Astrocyte (in vitro differentiated cells and primary cell): Measurements from ENCODE around the gene AMACR. TPM values are rescaled to one million over a fixed set of nuclear protein-coding genes. Genes with fewer than 3 reads are reported as not detected.

Source experiments
- DNase-seq: peaks from one replicate; pipeline ENCODE4 v3.0.0-alpha.2; 2010; ENCODE audit warnings: low read depth
- FAIRE-seq: peaks from 2 replicates; lab custom pipeline; 2011; peaks lifted over from hg19 to GRCh38; lab: Jason Lieb, UNC
- H2AFZ ChIP-seq: 2 replicates; pipeline ENCODE4 v1.6.0; 2012; ENCODE audit warnings: low read depth, low read length, inconsistent platforms
- H3K27ac ChIP-seq: 2 replicates; pipeline ENCODE4 v1.5.1; 2011; ENCODE audit warnings: low read depth, low read length, inconsistent platforms
- H3K27me3 ChIP-seq: 2 replicates; pipeline ENCODE4 v1.6.0; 2011; ENCODE audit warnings: low read length, inconsistent platforms; ENCODE audit not compliant: insufficient read depth
- H3K36me3 ChIP-seq: 2 replicates; pipeline ENCODE4 v1.5.1; 2011; ENCODE audit warnings: low read length, inconsistent platforms; ENCODE audit not compliant: insufficient read depth
- H3K4me1 ChIP-seq: 2 replicates; pipeline ENCODE4 v1.5.1; 2011; ENCODE audit warnings: low read length, inconsistent platforms; ENCODE audit not compliant: insufficient read depth
- H3K4me2 ChIP-seq: 2 replicates; pipeline ENCODE4 v1.6.0; 2012; ENCODE audit warnings: low read length, inconsistent platforms
- H3K4me3 ChIP-seq: 2 replicates; pipeline ENCODE4 v1.5.1; 2011; ENCODE audit warnings: low read depth, mild to moderate bottlenecking, low read length, inconsistent platforms; ENCODE audit not compliant: insufficient read depth
- H3K79me2 ChIP-seq: 2 replicates; pipeline ENCODE4 v1.6.0; 2012; ENCODE audit warnings: mild to moderate bottlenecking, low read length, inconsistent platforms; ENCODE audit not compliant: insufficient read depth
- H3K9ac ChIP-seq: 2 replicates; pipeline ENCODE4 v1.6.0; 2012; ENCODE audit warnings: mild to moderate bottlenecking, low read length, inconsistent platforms
- H3K9me3 ChIP-seq: 2 replicates; pipeline ENCODE4 v1.5.1; 2012; ENCODE audit warnings: low read depth, mild to moderate bottlenecking, low read length, inconsistent platforms; ENCODE audit not compliant: insufficient read depth
- H4K20me1 ChIP-seq: 2 replicates; pipeline ENCODE4 v1.6.0; 2012; ENCODE audit warnings: low read length, inconsistent platforms; ENCODE audit not compliant: insufficient read depth
- H3K27ac Mint-ChIP-seq: one replicate; pipeline ENCODE4 v1.8.0; 2021; ENCODE audit warnings: mild to moderate bottlenecking, mixed read lengths; ENCODE audit not compliant: unreplicated experiment
- H3K27me3 Mint-ChIP-seq: one replicate; pipeline ENCODE4 v1.8.0; 2021; ENCODE audit warnings: low read depth, mixed read lengths; ENCODE audit not compliant: unreplicated experiment
- H3K36me3 Mint-ChIP-seq: one replicate; pipeline ENCODE4 v1.8.0; 2021; ENCODE audit warnings: low read depth, mixed read lengths; ENCODE audit not compliant: unreplicated experiment
- H3K4me1 Mint-ChIP-seq: one replicate; pipeline ENCODE4 v1.8.0; 2021; ENCODE audit warnings: low read depth, mixed read lengths; ENCODE audit not compliant: unreplicated experiment
- H3K4me3 Mint-ChIP-seq: one replicate; pipeline ENCODE4 v1.8.0; 2021; ENCODE audit warnings: mild to moderate bottlenecking, moderate library complexity, mixed read lengths; ENCODE audit not compliant: unreplicated experiment
- H3K9me3 Mint-ChIP-seq: one replicate; pipeline ENCODE4 v1.8.0; 2021; ENCODE audit warnings: mild to moderate bottlenecking, mixed read lengths; ENCODE audit not compliant: unreplicated experiment
- EZH2 ChIP-seq: IDR thresholded peaks from 2 replicates; pipeline ENCODE4 v1.6.1; 2012; ENCODE audit warnings: mild to moderate bottlenecking, low read length, inconsistent platforms; ENCODE audit not compliant: insufficient read depth
- total RNA-seq: library from RNA; stranded (reverse); gene quantifications from 2 replicates; pipeline ENCODE4 v1.2.1, GENCODE V29; 2021
- TF ChIP-seq, protein P1 (sequence below): IDR thresholded peaks from 2 replicates; pipeline ENCODE4 v1.5.1; 2011; ENCODE audit warnings: low read depth, mild to moderate bottlenecking, inconsistent platforms, low read length, moderate library complexity; ENCODE audit not compliant: insufficient read depth

Gene AMACR
- total RNA-seq, 1 donor from 2014 or later, result 13.4 TPM

DNA sequence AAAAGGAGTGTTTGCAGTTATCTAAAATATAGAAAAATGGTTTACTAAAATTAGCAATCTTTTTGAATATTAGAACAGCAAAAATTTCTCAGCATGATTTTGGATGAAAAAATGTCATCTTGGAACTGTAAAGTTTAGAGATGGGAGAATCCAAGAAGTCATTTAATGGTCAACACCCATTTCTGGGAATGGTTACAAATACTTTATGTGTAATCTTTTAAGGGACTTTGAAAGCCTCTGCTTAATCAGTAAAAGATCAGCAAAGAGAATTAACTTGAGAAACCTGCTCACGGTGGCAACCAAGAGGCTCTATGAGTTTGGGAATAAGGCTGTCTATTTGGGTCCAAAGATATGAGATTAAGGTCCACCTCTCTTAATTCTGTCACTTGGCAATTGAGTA lies 22.2 kb upstream of the AMACR start:
- H3K27ac ChIP-seq, result no peak overlapping the region
- H3K79me2 ChIP-seq, result no peaks in the 10 kb centered on the region
- no peaks in the 10 kb centered on the region for H3K36me3 ChIP-seq
- DNase-seq (no peak), FAIRE-seq (no peak)
- no peaks in the 10 kb centered on the region for H3K27me3 Mint-ChIP-seq
- no peaks in the 10 kb centered on the region for H3K9me3 ChIP-seq
- TF ChIP-seq, protein P1, sequence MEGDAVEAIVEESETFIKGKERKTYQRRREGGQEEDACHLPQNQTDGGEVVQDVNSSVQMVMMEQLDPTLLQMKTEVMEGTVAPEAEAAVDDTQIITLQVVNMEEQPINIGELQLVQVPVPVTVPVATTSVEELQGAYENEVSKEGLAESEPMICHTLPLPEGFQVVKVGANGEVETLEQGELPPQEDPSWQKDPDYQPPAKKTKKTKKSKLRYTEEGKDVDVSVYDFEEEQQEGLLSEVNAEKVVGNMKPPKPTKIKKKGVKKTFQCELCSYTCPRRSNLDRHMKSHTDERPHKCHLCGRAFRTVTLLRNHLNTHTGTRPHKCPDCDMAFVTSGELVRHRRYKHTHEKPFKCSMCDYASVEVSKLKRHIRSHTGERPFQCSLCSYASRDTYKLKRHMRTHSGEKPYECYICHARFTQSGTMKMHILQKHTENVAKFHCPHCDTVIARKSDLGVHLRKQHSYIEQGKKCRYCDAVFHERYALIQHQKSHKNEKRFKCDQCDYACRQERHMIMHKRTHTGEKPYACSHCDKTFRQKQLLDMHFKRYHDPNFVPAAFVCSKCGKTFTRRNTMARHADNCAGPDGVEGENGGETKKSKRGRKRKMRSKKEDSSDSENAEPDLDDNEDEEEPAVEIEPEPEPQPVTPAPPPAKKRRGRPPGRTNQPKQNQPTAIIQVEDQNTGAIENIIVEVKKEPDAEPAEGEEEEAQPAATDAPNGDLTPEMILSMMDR, result no peak
- no peak for TF ChIP-seq EZH2
- no peaks in the 10 kb centered on the region for H3K36me3 Mint-ChIP-seq
- no peak overlapping the region for H3K4me3 ChIP-seq
- no peaks in the 10 kb centered on the region for H3K9me3 Mint-ChIP-seq
- H2AFZ ChIP-seq, result no peak overlapping the region
- H3K9ac ChIP-seq, result no peak overlapping the region
- no peak overlapping the region for H3K4me3 Mint-ChIP-seq
- no peaks in the 10 kb centered on the region for H4K20me1 ChIP-seq
- H3K4me1 Mint-ChIP-seq, result no peaks in the 10 kb centered on the region
- no peak overlapping the region for H3K27ac Mint-ChIP-seq
- H3K4me2 ChIP-seq, result no peak overlapping the region
- H3K4me1 ChIP-seq, result no peaks in the 10 kb centered on the region
- H3K27me3 ChIP-seq, result no peaks in the 10 kb centered on the region

- no peaks in the 10 kb centered on the region for H3K9me3 Mint-ChIP-seq
- Histone ChIP-seq H3K79me2 (no peaks in the 10 kb centered on the region), H4K20me1 (no peaks in the 10 kb centered on the region), H3K36me3 (no peaks in the 10 kb centered on the region), H3K27ac (no peak overlapping the region), H3K4me1 (no peaks in the 10 kb centered on the region), H3K4me3 (no peak overlapping the region), H3K9ac (no peak overlapping the region), H2AFZ (no peak overlapping the region), H3K4me2 (no peak overlapping the region), H3K27me3 (no peaks in the 10 kb centered on the region), H3K9me3 (no peaks in the 10 kb centered on the region)
- H3K27me3 Mint-ChIP-seq, result no peaks in the 10 kb centered on the region
- DNase-seq (no peak), FAIRE-seq (no peak)
- TF ChIP-seq, protein P1, result no peak
- no peak for TF ChIP-seq EZH2
- no peak overlapping the region for H3K4me3 Mint-ChIP-seq
- no peaks in the 10 kb centered on the region for H3K4me1 Mint-ChIP-seq
- no peaks in the 10 kb centered on the region for H3K36me3 Mint-ChIP-seq
- no peak overlapping the region for H3K27ac Mint-ChIP-seq
Measured at GRCh38 chr5:34028349-34028748, 20.5 kb upstream of the AMACR start.

DNA sequence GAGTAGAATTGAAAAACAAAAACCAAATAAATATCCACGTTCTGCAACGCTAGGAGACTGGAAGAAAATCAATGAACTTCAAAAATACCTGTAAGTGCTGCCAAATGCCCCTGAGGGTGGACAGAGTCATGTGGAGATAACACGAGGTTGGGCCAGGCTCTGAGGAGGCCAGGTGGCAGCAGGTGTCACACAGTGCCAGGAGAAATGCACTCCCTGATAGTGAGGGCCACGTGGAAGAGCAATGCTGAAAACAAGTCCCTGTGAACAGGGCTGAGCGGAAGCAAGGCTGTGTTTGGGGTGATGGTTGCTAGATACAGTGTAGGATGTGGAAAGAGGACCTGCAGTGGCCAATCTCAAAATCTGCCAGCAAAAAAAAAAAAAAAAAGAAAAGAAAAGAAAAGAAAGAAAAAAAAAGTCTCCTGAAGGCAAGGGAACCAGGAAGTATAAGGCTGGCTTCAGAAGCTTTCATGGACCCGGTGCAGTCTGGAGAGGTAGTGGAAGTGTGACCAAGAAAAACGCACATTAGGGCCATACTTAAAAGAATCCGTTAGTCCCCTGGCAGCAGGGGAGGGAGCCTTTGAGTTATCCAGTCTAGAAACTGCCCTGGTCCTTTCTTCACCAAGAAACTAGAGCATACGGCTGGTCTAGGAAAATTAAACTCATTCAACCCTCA lies 18.4 kb upstream of the AMACR start:
- no peak overlapping the region for H3K4me3 ChIP-seq
- no peaks in the 10 kb centered on the region for H3K9me3 ChIP-seq
- no peak overlapping the region for H3K27ac ChIP-seq
- no peak for TF ChIP-seq EZH2
- TF ChIP-seq, protein P1, result no peak
- H3K9ac ChIP-seq, result no peak overlapping the region
- Mint-ChIP-seq H3K36me3 (no peaks in the 10 kb centered on the region), H3K9me3 (no peaks in the 10 kb centered on the region), H3K27ac (no peak overlapping the region), H3K4me3 (no peak overlapping the region), H3K4me1 (peaks cover 15% of the 10 kb centered on the region), H3K27me3 (no peaks in the 10 kb centered on the region)
- no peaks in the 10 kb centered on the region for H4K20me1 ChIP-seq
- peaks cover 8% of the 10 kb centered on the region for H3K4me1 ChIP-seq
- H3K79me2 ChIP-seq, result no peaks in the 10 kb centered on the region
- DNase-seq, result no peak
- no peaks in the 10 kb centered on the region for H3K36me3 ChIP-seq
- H2AFZ ChIP-seq, result no peak overlapping the region
- no peak overlapping the region for H3K4me2 ChIP-seq
- FAIRE-seq, result no peak
- H3K27me3 ChIP-seq, result no peaks in the 10 kb centered on the region
